EH (cell line): ENCODE results near the gene PLP2.

Experiments
- DNase-seq: peaks from one replicate; pipeline ENCODE4 v3.0.0-alpha.2; 2015; ENCODE audit warnings: low read depth

The PLP2 gene

GRCh38 chrX:49186125-49187027 lies 14.7 kb downstream of the PLP2 start, which contains the start of gene PRICKLE3:
Gene PRICKLE3 (minus strand): TSS chrX:49186373. CDS start chrX:49186297, 76 bp downstream.
- DNase-seq: peak; percentile 70

GRCh38 chrX:49187028-49187394 lies 15.3 kb downstream of the PLP2 start:
- DNase-seq: no peak

GRCh38 chrX:49187526-49187925 lies 15.8 kb downstream of the PLP2 start:
- no peak for DNase-seq

- no peak for DNase-seq
Measured at GRCh38 chrX:49188468-49189076, 16.9 kb downstream of the PLP2 start.

GRCh38 chrX:49189606-49190005 lies 17.9 kb downstream of the PLP2 start:
- no peak for DNase-seq

GRCh38 chrX:49190821-49191573 lies 19.3 kb downstream of the PLP2 start:
- peak; percentile 99 for DNase-seq

- no peak for DNase-seq
Measured at GRCh38 chrX:49191574-49192011, 19.9 kb downstream of the PLP2 start.

GRCh38 chrX:49192722-49193328 lies 21.1 kb downstream of the PLP2 start:
- peak; percentile 14 for DNase-seq

GRCh38 chrX:49193542-49193964 lies 21.9 kb downstream of the PLP2 start:
- DNase-seq: no peak

- no peak for DNase-seq
Measured at GRCh38 chrX:49197543-49198087, 25.9 kb downstream of the PLP2 start.

GRCh38 chrX:49198540-49199314 lies 27.0 kb downstream of the PLP2 start:
- DNase-seq: no peak

- no peak for DNase-seq
Measured at GRCh38 chrX:49199315-49199595, 27.6 kb downstream of the PLP2 start.

GRCh38 chrX:49199906-49200771 lies 28.4 kb downstream of the PLP2 start, which contains the start of gene SYP:
Gene SYP (minus strand): TSS chrX:49200193. CDS start chrX:49200186, 7 bp downstream.
- DNase-seq: peak; percentile 87

- no peak for DNase-seq
Measured at GRCh38 chrX:49202022-49202421, 30.3 kb downstream of the PLP2 start.

- no peak for DNase-seq
Measured at GRCh38 chrX:49203536-49203935, 31.8 kb downstream of the PLP2 start.

GRCh38 chrX:49204017-49204416 lies 32.3 kb downstream of the PLP2 start:
- no peak for DNase-seq

GRCh38 chrX:49204709-49205108 lies 33.0 kb downstream of the PLP2 start:
- DNase-seq: no peak

- DNase-seq: no peak
Measured at GRCh38 chrX:49205443-49205842, 33.7 kb downstream of the PLP2 start.

- DNase-seq: no peak
Measured at GRCh38 chrX:49206543-49206942, 34.8 kb downstream of the PLP2 start.

- DNase-seq: no peak
Measured at GRCh38 chrX:49208399-49208798, 36.7 kb downstream of the PLP2 start.
